ENCODE data around the gene GRB10.

- TF ChIP-seq POLR2A (IDR thresholded peaks at IDR 0.05; ENCODE audit: low read length) = no peak
- TF ChIP-seq GATA1 (IDR thresholded peaks at IDR 0.05; ENCODE audit: low read depth, low read length) = no peak
Measured at GRCh38 chr7:50783303-50783702, 607 bp upstream of the GRB10 start.

Data from erythroblast (primary cell).